Prostate gland (tissue), 2 donors: ENCODE measurements around the gene HOXA4.

ENCODE experiments used
- CTCF ChIP-seq, 4 experiments: fragments of 200-600 bp in 2 of 4; fragments of 450-650 bp in 2 of 4; sonication (generic) in 2 of 4; IDR thresholded peaks; 1 replicate in 3 of 4; 2 replicates in 1 of 4; pipeline ENCODE4 v1.5.1; 2016 to 2019; ENCODE audit warnings: antibody characterized with exemption in 4 of 4, mild to moderate bottlenecking in 2 of 4, moderate library complexity in 2 of 4
- POLR2A ChIP-seq: fragments of 450-650 bp; IDR thresholded peaks from one replicate; pipeline ENCODE4 v1.6.1; 2016; ENCODE audit warnings: antibody characterized with exemption, mild to moderate bottlenecking
- POLR2AphosphoS5 ChIP-seq: sonication (generic); formaldehyde crosslinking; IDR thresholded peaks from one replicate; pipeline ENCODE4 v1.6.1; 2017; ENCODE audit warnings: antibody characterized with exemption

- no peak for TF ChIP-seq CTCF (IDR thresholded peaks at IDR 0.05)
- no peak for TF ChIP-seq POLR2A
- TF ChIP-seq POLR2AphosphoS5, result no peak
Measured at GRCh38 chr7:27133409-27134231, 3.1 kb upstream of the HOXA4 start.
